H1 (cell line): ENCODE results near the gene CYP4B1.

Source experiments
- GABPA ChIP-seq: IDR thresholded peaks from 2 replicates; pipeline ENCODE4 v1.6.1; 2011; ENCODE audit warnings: mild to moderate bottlenecking, low read length, moderate library complexity, borderline replicate concordance; ENCODE audit not compliant: insufficient read depth
- MAX ChIP-seq: IDR thresholded peaks from 2 replicates; pipeline ENCODE4 v1.6.1; 2012; ENCODE audit warnings: inconsistent platforms
- NANOG ChIP-seq: IDR thresholded peaks from 2 replicates; pipeline ENCODE4 v1.6.1; 2011; ENCODE audit warnings: low read length, low read depth, mild to moderate bottlenecking, inconsistent platforms; ENCODE audit not compliant: insufficient read depth, poor library complexity, severe bottlenecking
- PHF8 ChIP-seq: fragments of 200-600 bp; sonication (generic); conservative IDR thresholded peaks from 2 replicates; pipeline ENCODE4 v1.7.1; 2012; ENCODE audit warnings: low read depth, mild to moderate bottlenecking, inconsistent platforms, low read length, moderate library complexity
- POLR2AphosphoS5 ChIP-seq: IDR thresholded peaks from 2 replicates; pipeline ENCODE4 v1.6.1; 2011; ENCODE audit warnings: low read depth, low read length
- SP1 ChIP-seq: IDR thresholded peaks from 2 replicates; pipeline ENCODE4 v1.6.1; 2011; ENCODE audit warnings: low read depth, low read length
- TAF1 ChIP-seq: IDR thresholded peaks from 2 replicates; pipeline ENCODE4 v1.6.1; 2011; ENCODE audit warnings: mild to moderate bottlenecking, low read depth, low read length
- TEAD4 ChIP-seq: IDR thresholded peaks from 2 replicates; pipeline ENCODE4 v1.6.1; 2012; ENCODE audit warnings: low read depth, low read length, inconsistent platforms, mixed read lengths
- USF2 ChIP-seq: IDR thresholded peaks from 2 replicates; pipeline ENCODE4 v1.6.1; 2011; ENCODE audit warnings: low read length, improper control_type of control experiment
- TF ChIP-seq, protein P1 (sequence below), 3 experiments: IDR thresholded peaks; 1 replicate in 2 of 3; 2 replicates in 1 of 3; pipeline versions ENCODE4 v1.5.1 to v1.6.1; 2011; ENCODE audit warnings: low read length in 3 of 3, mild to moderate bottlenecking in 3 of 3, inconsistent platforms in 2 of 3, low read depth in 1 of 3, moderate library complexity in 1 of 3; ENCODE audit not compliant: insufficient read depth in 1 of 3; ENCODE audit errors: control extremely low read depth in 1 of 3

- TF ChIP-seq USF2 (no peak), GABPA (no peak), TAF1 (no peak), TEAD4 (no peak), POLR2AphosphoS5 (no peak), MAX (no peak), SP1 (no peak), PHF8 (no peak), NANOG (no peak)
- TF ChIP-seq, protein P1, sequence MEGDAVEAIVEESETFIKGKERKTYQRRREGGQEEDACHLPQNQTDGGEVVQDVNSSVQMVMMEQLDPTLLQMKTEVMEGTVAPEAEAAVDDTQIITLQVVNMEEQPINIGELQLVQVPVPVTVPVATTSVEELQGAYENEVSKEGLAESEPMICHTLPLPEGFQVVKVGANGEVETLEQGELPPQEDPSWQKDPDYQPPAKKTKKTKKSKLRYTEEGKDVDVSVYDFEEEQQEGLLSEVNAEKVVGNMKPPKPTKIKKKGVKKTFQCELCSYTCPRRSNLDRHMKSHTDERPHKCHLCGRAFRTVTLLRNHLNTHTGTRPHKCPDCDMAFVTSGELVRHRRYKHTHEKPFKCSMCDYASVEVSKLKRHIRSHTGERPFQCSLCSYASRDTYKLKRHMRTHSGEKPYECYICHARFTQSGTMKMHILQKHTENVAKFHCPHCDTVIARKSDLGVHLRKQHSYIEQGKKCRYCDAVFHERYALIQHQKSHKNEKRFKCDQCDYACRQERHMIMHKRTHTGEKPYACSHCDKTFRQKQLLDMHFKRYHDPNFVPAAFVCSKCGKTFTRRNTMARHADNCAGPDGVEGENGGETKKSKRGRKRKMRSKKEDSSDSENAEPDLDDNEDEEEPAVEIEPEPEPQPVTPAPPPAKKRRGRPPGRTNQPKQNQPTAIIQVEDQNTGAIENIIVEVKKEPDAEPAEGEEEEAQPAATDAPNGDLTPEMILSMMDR (IDR thresholded peaks at IDR 0.05; ENCODE audit: control extremely low read depth in 1 of 3, insufficient read depth in 1 of 3, low read depth in 1 of 3, low read length in 3 of 3), result no peak
Observed at GRCh38 chr1:46802081-46802480, 3.2 kb downstream of the CYP4B1 start.
